DND-41 (cell line): ENCODE data around the gene PRKCA.

Experiments used
- EZH2 ChIP-seq: IDR thresholded peaks from 3 replicates; pipeline ENCODE4 v1.6.1; 2012; ENCODE audit warnings: borderline replicate concordance, low read depth, mild to moderate bottlenecking, moderate library complexity, low read length, inconsistent platforms; ENCODE audit not compliant: severe bottlenecking
- TF ChIP-seq, protein P1 (sequence below): IDR thresholded peaks from 2 replicates; pipeline ENCODE4 v1.5.1; 2012; ENCODE audit warnings: borderline replicate concordance, low read length, moderate library complexity, mild to moderate bottlenecking; ENCODE audit not compliant: poor library complexity, severe bottlenecking; ENCODE audit errors: extremely low read depth

GRCh38 chr17:66678061-66678460 lies 375.6 kb downstream of the PRKCA start:
- TF ChIP-seq, protein P1, sequence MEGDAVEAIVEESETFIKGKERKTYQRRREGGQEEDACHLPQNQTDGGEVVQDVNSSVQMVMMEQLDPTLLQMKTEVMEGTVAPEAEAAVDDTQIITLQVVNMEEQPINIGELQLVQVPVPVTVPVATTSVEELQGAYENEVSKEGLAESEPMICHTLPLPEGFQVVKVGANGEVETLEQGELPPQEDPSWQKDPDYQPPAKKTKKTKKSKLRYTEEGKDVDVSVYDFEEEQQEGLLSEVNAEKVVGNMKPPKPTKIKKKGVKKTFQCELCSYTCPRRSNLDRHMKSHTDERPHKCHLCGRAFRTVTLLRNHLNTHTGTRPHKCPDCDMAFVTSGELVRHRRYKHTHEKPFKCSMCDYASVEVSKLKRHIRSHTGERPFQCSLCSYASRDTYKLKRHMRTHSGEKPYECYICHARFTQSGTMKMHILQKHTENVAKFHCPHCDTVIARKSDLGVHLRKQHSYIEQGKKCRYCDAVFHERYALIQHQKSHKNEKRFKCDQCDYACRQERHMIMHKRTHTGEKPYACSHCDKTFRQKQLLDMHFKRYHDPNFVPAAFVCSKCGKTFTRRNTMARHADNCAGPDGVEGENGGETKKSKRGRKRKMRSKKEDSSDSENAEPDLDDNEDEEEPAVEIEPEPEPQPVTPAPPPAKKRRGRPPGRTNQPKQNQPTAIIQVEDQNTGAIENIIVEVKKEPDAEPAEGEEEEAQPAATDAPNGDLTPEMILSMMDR, result no peak
- TF ChIP-seq EZH2, result no peak
